A549 treated with AZD9567 at 1 μM for 4 hours (cell line): Measurements from ENCODE around the gene ANHX. TPM values are rescaled to one million over a fixed set of nuclear protein-coding genes. Genes with fewer than 3 reads are reported as not detected.

Experiments used
- total RNA-seq: library from RNA; stranded (reverse); fragments of 200-300 nt; extraction: Qiagen RNA extraction; gene quantifications from 5 replicates; pipeline ENCODE4 v1.2.3, GENCODE V29; 2022; ENCODE audit not compliant: insufficient read depth

The ANHX gene
- total RNA-seq, result not detected in 5 replicates

GRCh38 chr12:133235401-133236112, at the start of gene ANHX:
Gene ANHX, minus strand, starts transcription at chr12:133235877. Its CDS starts 1,521 bp downstream, at chr12:133234356.

GRCh38 chr12:133181238-133181959, 54.3 kb downstream of the ANHX start, which contains the start of gene ZNF268:
Gene ZNF268, plus strand, starts transcription at chr12:133181495. Its CDS starts 503 bp downstream, at chr12:133181998.

Other genes with a start within 250 kb of the ANHX start
- gene ZNF26, start 249.5 kb downstream of the ANHX start, total RNA-seq, result 6.5 to 8.1 TPM (median 7.4 TPM) in 5 replicates
- gene ZNF84, start 198.4 kb downstream of the ANHX start, total RNA-seq, result 10.7 to 15.2 TPM (median 13.3 TPM) in 5 replicates
- 8.2 to 9.6 TPM (median 8.9 TPM) in 5 replicates for gene ZNF140, start 155.0 kb downstream of the ANHX start, total RNA-seq
- gene ZNF891, start 105.6 kb downstream of the ANHX start, total RNA-seq, result 0.26 to 0.40 TPM (median 0.33 TPM) in 5 replicates
- 1.1 to 1.9 TPM (median 1.7 TPM) in 5 replicates for gene ZNF10, start 105.2 kb downstream of the ANHX start, total RNA-seq
- gene ZNF268, start 54.4 kb downstream of the ANHX start, total RNA-seq, result 8.0 to 10.4 TPM (median 10.2 TPM) in 5 replicates